ENCODE data around the gene HPSE.
A peak's percentile ranks its signal among the peaks of the same experiment; 100 is the strongest.

HPSE gene

DNA sequence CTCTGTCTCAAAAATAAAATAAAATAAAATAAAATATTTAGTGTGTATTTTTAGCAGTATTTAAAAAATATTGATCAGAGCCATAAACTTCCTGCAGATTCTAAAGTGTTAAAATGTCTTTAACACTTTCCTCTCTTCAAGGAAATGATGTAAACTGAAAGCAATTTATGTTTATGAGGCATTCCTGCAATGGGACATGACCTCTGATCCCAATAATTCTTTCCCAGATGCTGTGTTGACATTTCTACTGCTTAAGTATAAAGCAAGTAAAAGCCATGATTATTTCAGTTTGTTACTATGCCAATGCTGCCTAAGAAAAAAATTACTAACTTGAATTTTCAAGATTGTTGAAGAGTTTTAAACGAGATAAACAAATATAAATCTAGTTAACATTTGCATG, 79.1 kb downstream of the HPSE start:
- no peaks in the 10 kb centered on the region for H4K20me1 ChIP-seq (ENCODE audit: insufficient read depth, low read length)
- no peak for TF ChIP-seq EZH2 (IDR thresholded peaks at IDR 0.05; ENCODE audit: borderline replicate concordance, low read length)
- TF ChIP-seq, protein P1, sequence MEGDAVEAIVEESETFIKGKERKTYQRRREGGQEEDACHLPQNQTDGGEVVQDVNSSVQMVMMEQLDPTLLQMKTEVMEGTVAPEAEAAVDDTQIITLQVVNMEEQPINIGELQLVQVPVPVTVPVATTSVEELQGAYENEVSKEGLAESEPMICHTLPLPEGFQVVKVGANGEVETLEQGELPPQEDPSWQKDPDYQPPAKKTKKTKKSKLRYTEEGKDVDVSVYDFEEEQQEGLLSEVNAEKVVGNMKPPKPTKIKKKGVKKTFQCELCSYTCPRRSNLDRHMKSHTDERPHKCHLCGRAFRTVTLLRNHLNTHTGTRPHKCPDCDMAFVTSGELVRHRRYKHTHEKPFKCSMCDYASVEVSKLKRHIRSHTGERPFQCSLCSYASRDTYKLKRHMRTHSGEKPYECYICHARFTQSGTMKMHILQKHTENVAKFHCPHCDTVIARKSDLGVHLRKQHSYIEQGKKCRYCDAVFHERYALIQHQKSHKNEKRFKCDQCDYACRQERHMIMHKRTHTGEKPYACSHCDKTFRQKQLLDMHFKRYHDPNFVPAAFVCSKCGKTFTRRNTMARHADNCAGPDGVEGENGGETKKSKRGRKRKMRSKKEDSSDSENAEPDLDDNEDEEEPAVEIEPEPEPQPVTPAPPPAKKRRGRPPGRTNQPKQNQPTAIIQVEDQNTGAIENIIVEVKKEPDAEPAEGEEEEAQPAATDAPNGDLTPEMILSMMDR (IDR thresholded peaks at IDR 0.05; ENCODE audit: low read length): no peak
- H3K4me1 ChIP-seq (ENCODE audit: insufficient read depth, low read length, severe bottlenecking): peaks cover 25% of the 10 kb centered on the region
- H2AFZ ChIP-seq (ENCODE audit: low read length): no peak overlapping the region
- H3K27me3 ChIP-seq (ENCODE audit: insufficient read depth, low read length): no peaks in the 10 kb centered on the region
- no peak overlapping the region for H3K4me2 ChIP-seq (ENCODE audit: low read length)
- no peaks in the 10 kb centered on the region for H3K36me3 ChIP-seq (ENCODE audit: insufficient read depth, low read length)
- no peak overlapping the region for H3K4me3 ChIP-seq (ENCODE audit: low read depth, low read length, poor library complexity, severe bottlenecking)
- no peaks in the 10 kb centered on the region for H3K9me2 ChIP-seq (ENCODE audit: low read depth, low read length)
- no peak overlapping the region for H3K9ac ChIP-seq (ENCODE audit: low read length)
- no peak overlapping the region for H3K27ac ChIP-seq (ENCODE audit: low read depth, low read length, poor library complexity, severe bottlenecking)
- no peaks in the 10 kb centered on the region for H3K9me3 ChIP-seq (ENCODE audit: low read length)
- 0 out of 2 replicates have a peak, but pooled peaks cover 2% of the 10 kb centered on the region for H3F3A ChIP-seq (ENCODE audit: insufficient read depth, low read length)
- H3K79me2 ChIP-seq (ENCODE audit: insufficient read depth, low read length): no peaks in the 10 kb centered on the region

DNA sequence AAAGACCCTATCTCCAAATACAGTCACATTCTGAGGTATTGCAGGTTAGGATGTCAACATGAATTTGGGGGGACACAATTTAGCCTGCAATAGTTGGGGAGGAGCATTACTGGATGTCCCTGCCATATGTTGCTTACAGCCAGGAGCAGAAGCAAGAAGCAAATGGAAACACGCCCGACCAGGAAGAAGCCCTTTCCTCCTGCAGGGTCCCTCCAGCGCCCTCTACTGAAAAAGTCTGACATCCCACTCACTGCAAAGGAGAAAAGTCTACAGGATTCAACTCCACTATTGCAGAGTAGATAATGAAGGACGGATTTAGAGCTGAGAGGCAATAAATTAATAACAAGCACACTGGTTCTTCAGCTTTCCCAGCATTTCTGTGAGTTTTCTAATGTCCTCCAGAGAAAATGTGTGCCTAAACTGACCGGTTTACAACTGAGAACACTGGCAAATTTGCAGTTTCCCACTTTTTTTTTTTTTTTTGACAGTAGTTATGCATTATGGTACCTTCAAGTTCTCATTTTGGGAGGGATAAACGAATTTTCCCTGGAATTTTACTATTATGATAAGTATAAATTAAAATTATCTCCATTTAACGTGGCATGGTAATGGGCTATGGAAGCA, 81.8 kb downstream of the HPSE start:
- 0 out of 2 replicates have a peak, but pooled peaks cover 2% of the 10 kb centered on the region for H3F3A ChIP-seq (ENCODE audit: insufficient read depth, low read length)
- no peak overlapping the region for H3K4me3 ChIP-seq (ENCODE audit: low read depth, low read length, poor library complexity, severe bottlenecking)
- peaks cover 22% of the 10 kb centered on the region for H3K4me1 ChIP-seq (ENCODE audit: insufficient read depth, low read length, severe bottlenecking)
- H3K36me3 ChIP-seq (ENCODE audit: insufficient read depth, low read length): no peaks in the 10 kb centered on the region
- H3K9me3 ChIP-seq (ENCODE audit: low read length): no peaks in the 10 kb centered on the region
- no peak overlapping the region for H3K27ac ChIP-seq (ENCODE audit: low read depth, low read length, poor library complexity, severe bottlenecking)
- no peak overlapping the region for H2AFZ ChIP-seq (ENCODE audit: low read length)
- TF ChIP-seq, protein P1 (IDR thresholded peaks at IDR 0.05; ENCODE audit: low read length): peak; percentile 92
- TF ChIP-seq EZH2 (IDR thresholded peaks at IDR 0.05; ENCODE audit: borderline replicate concordance, low read length): no peak
- no peaks in the 10 kb centered on the region for H3K79me2 ChIP-seq (ENCODE audit: insufficient read depth, low read length)
- H3K27me3 ChIP-seq (ENCODE audit: insufficient read depth, low read length): no peaks in the 10 kb centered on the region
- no peak overlapping the region for H3K4me2 ChIP-seq (ENCODE audit: low read length)
- H3K9ac ChIP-seq (ENCODE audit: low read length): no peak overlapping the region
- no peaks in the 10 kb centered on the region for H4K20me1 ChIP-seq (ENCODE audit: insufficient read depth, low read length)
- H3K9me2 ChIP-seq (ENCODE audit: low read depth, low read length): no peaks in the 10 kb centered on the region

DNA sequence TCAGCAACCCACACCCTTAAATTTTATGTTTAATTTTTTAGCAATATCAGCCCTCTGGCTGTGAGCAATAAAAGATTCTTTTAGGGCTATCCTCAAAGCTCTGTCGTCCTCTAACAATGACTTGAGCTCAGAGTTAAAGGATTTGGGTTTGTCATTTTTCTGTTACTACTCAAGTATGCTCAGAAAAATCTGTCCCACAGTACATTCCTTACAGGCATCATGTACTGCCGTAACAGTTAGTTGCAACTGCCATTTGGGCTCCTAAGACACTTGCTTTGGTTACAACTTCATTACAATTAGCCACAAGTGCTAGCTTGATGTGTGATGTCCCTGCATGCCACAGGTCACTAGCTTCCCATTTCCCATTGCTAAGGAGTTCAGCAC, 83.2 kb downstream of the HPSE start:
- H4K20me1 ChIP-seq (ENCODE audit: insufficient read depth, low read length): no peaks in the 10 kb centered on the region
- no peak overlapping the region for H3K4me3 ChIP-seq (ENCODE audit: low read depth, low read length, poor library complexity, severe bottlenecking)
- no peaks in the 10 kb centered on the region for H3K9me2 ChIP-seq (ENCODE audit: low read depth, low read length)
- no peak overlapping the region for H2AFZ ChIP-seq (ENCODE audit: low read length)
- H3K27me3 ChIP-seq (ENCODE audit: insufficient read depth, low read length): no peaks in the 10 kb centered on the region
- 0 out of 2 replicates have a peak, but pooled peaks cover 2% of the 10 kb centered on the region for H3F3A ChIP-seq (ENCODE audit: insufficient read depth, low read length)
- peaks cover 18% of the 10 kb centered on the region for H3K4me1 ChIP-seq (ENCODE audit: insufficient read depth, low read length, severe bottlenecking)
- no peaks in the 10 kb centered on the region for H3K79me2 ChIP-seq (ENCODE audit: insufficient read depth, low read length)
- H3K36me3 ChIP-seq (ENCODE audit: insufficient read depth, low read length): no peaks in the 10 kb centered on the region
- TF ChIP-seq EZH2 (IDR thresholded peaks at IDR 0.05; ENCODE audit: borderline replicate concordance, low read length): no peak
- TF ChIP-seq, protein P1 (IDR thresholded peaks at IDR 0.05; ENCODE audit: low read length): no peak
- no peak overlapping the region for H3K9ac ChIP-seq (ENCODE audit: low read length)
- no peak overlapping the region for H3K27ac ChIP-seq (ENCODE audit: low read depth, low read length, poor library complexity, severe bottlenecking)
- H3K4me2 ChIP-seq (ENCODE audit: low read length): no peak overlapping the region
- no peaks in the 10 kb centered on the region for H3K9me3 ChIP-seq (ENCODE audit: low read length)
